Endothelial cell of umbilical vein (primary cell): ENCODE results near the gene CORO7. TPM values are rescaled to one million over a fixed set of nuclear protein-coding genes. Genes with fewer than 3 reads are reported as not detected.

Experiments used
- BruUV-seq: library from RNA; stranded (reverse); fragments of 400-500 nt; replicated peaks from 2 replicates; lab custom pipeline; 2021; lab: Mats Ljungman, UMichigan
- CTCF ChIA-PET: fragments of 300-600, 350-600 bp; sonication (Branson Sonifier 250); formaldehyde crosslinking; loops from one replicate; lab custom pipeline; 2021; ENCODE audit warnings: antibody characterized with exemption, inconsistent platforms; lab: Charles Lee
- POLR2A ChIA-PET: fragments of 300-600, 350-600 bp; sonication (Branson Sonifier 250); formaldehyde crosslinking; loops from one replicate; lab custom pipeline; 2021; ENCODE audit warnings: antibody characterized with exemption, inconsistent platforms; lab: Charles Lee
- DNase-seq: peaks from one replicate; pipeline ENCODE4 v3.0.0-alpha.2; 2011; ENCODE audit warnings: low read depth, low spot score
- FAIRE-seq: peaks from 2 replicates; lab custom pipeline; 2011; peaks lifted over from hg19 to GRCh38; lab: Jason Lieb, UNC
- H2AFZ ChIP-seq: 2 replicates; pipeline ENCODE4 v1.6.0; 2012; ENCODE audit warnings: low read depth, low read length, control low read depth, inconsistent platforms
- H3K27ac ChIP-seq: 2 replicates; pipeline ENCODE4 v1.5.1; 2011; ENCODE audit warnings: low read depth, mild to moderate bottlenecking, control low read depth, low read length, moderate library complexity; ENCODE audit not compliant: insufficient read depth
- H3K27me3 ChIP-seq, 2 experiments: 2 replicates each; pipeline versions ENCODE4 v1.6.0 to v1.6.1; 2011; ENCODE audit warnings: low read length in 2 of 2, mixed read lengths in 1 of 2; ENCODE audit not compliant: control insufficient read depth in 2 of 2, insufficient read depth in 2 of 2
- H3K36me3 ChIP-seq, 2 experiments: 2 replicates in 1 of 2; 3 replicates in 1 of 2; pipeline ENCODE4 v1.5.1; 2011; ENCODE audit warnings: low read length in 2 of 2, mild to moderate bottlenecking in 1 of 2, moderate library complexity in 1 of 2; ENCODE audit not compliant: control insufficient read depth in 2 of 2, insufficient read depth in 2 of 2; ENCODE audit errors: extremely low read depth in 1 of 2
- H3K4me1 ChIP-seq: 3 replicates; pipeline ENCODE4 v1.5.1; 2011; ENCODE audit warnings: mild to moderate bottlenecking, low read length; ENCODE audit not compliant: control insufficient read depth, insufficient read depth; ENCODE audit errors: extremely low read depth
- H3K4me2 ChIP-seq: 2 replicates; pipeline ENCODE4 v1.6.1; 2011; ENCODE audit warnings: low read length, control low read depth, mixed read lengths; ENCODE audit not compliant: insufficient read depth
- H3K4me3 ChIP-seq, 3 experiments: fragments of 200-600 bp in 1 of 3; sonication (generic), shearing (Covaris generic) in 1 of 3; replicated peaks in 1 of 3; 2 replicates each; pipeline ENCODE4 v1.5.1; 2011 to 2016; ENCODE audit warnings: control low read depth in 3 of 3, low read length in 3 of 3, mild to moderate bottlenecking in 2 of 3, inconsistent platforms in 1 of 3, low read depth in 1 of 3, moderate library complexity in 1 of 3; ENCODE audit not compliant: insufficient read depth in 1 of 3
- H3K79me2 ChIP-seq: 2 replicates; pipeline ENCODE4 v1.6.0; 2012; ENCODE audit warnings: low read length, inconsistent platforms; ENCODE audit not compliant: control insufficient read depth, insufficient read depth
- H3K9ac ChIP-seq: replicated peaks from 2 replicates; pipeline ENCODE3; 2011; ENCODE audit warnings: low read length, control low read depth; ENCODE audit not compliant: insufficient read depth; ENCODE audit errors: extremely low read depth
- H3K9me1 ChIP-seq: replicated peaks from 3 replicates; pipeline ENCODE4 v1.6.0; 2011; ENCODE audit warnings: mild to moderate bottlenecking, low read length; ENCODE audit not compliant: control insufficient read depth, insufficient read depth; ENCODE audit errors: extremely low read depth
- H3K9me3 ChIP-seq: replicated peaks from 2 replicates; pipeline ENCODE4 v1.5.1; 2012; ENCODE audit warnings: low read length, inconsistent platforms; ENCODE audit not compliant: control insufficient read depth, insufficient read depth
- H4K20me1 ChIP-seq: replicated peaks from 2 replicates; pipeline ENCODE3; 2011; ENCODE audit warnings: mild to moderate bottlenecking, low read length; ENCODE audit not compliant: control insufficient read depth, insufficient read depth; ENCODE audit errors: extremely low read depth
- CTCF ChIP-seq, 2 donors: IDR thresholded peaks; 1 replicate in 1 of 2; 2 replicates in 1 of 2; pipeline ENCODE4 v1.5.1; 2011; ENCODE audit warnings: low read length in 2 of 2, mild to moderate bottlenecking in 2 of 2, moderate library complexity in 2 of 2, control low read depth in 1 of 2, inconsistent platforms in 1 of 2, low read depth in 1 of 2; ENCODE audit not compliant: insufficient read depth in 1 of 2; ENCODE audit errors: extremely low read depth in 1 of 2
- EZH2 ChIP-seq: IDR thresholded peaks from 2 replicates; pipeline ENCODE4 v1.6.1; 2012; ENCODE audit warnings: borderline replicate concordance, low read depth, mild to moderate bottlenecking, moderate library complexity, low read length, inconsistent platforms; ENCODE audit not compliant: severe bottlenecking
- FOS ChIP-seq: IDR thresholded peaks from 2 replicates; pipeline ENCODE4 v1.6.1; 2011; ENCODE audit warnings: mild to moderate bottlenecking, low read length, moderate library complexity, borderline replicate concordance; ENCODE audit not compliant: insufficient read depth
- GATA2 ChIP-seq: IDR thresholded peaks from 2 replicates; pipeline ENCODE4 v1.7.0; 2011; ENCODE audit warnings: low read depth, mild to moderate bottlenecking, moderate library complexity, mixed read lengths, low read length; ENCODE audit not compliant: insufficient read length, insufficient read depth
- JUN ChIP-seq: IDR thresholded peaks from 2 replicates; pipeline ENCODE4 v1.6.1; 2011; ENCODE audit warnings: borderline replicate concordance, low read depth; ENCODE audit not compliant: insufficient read length, insufficient read depth
- MAX ChIP-seq: IDR thresholded peaks from 2 replicates; pipeline ENCODE4 v1.6.1; 2011; ENCODE audit not compliant: insufficient read depth, insufficient read length
- MYC ChIP-seq: IDR thresholded peaks from one replicate; pipeline ENCODE4 v1.6.1; 2011; ENCODE audit warnings: mild to moderate bottlenecking, low read depth, low read length
- POLR2A ChIP-seq: IDR thresholded peaks from 2 replicates; pipeline ENCODE4 v1.6.1; 2012; ENCODE audit warnings: low read depth, mild to moderate bottlenecking, control low read depth, low read length
- POLR2AphosphoS5 ChIP-seq: IDR thresholded peaks from 2 replicates; pipeline ENCODE4 v1.6.1; 2012; ENCODE audit warnings: low read depth, mild to moderate bottlenecking, control low read depth, low read length, moderate library complexity; ENCODE audit not compliant: insufficient read depth
- dilution Hi-C: fragments of 300-500 bp; cut with MboI; formaldehyde crosslinking; loops from one replicate; pipeline ENCODE4 v1.15.0; 2019; ENCODE audit warnings: low sequenced_read_pairs; ENCODE audit not compliant: extremely low pct_ligation_motif_present
- intact Hi-C: fragments of 100-400 bp; cut with micrococcal nuclease; formaldehyde crosslinking; loops from one replicate; pipeline ENCODE4 v1.10.0; 2022
- polyA plus RNA-seq, 4 experiments: library from polyadenylated mRNA; depleted of rRNA in 3 of 4; stranded (reverse) in 3 of 4; unstranded in 1 of 4; fragments of >200 nt; gene quantifications; 2 replicates each; pipeline versions ENCODE4 v1.2.1 to v1.2.3, GENCODE V29; 2011 to 2012; ENCODE audit warnings: missing spikeins in 1 of 4
- total RNA-seq: library from RNA; stranded (reverse); gene quantifications from 2 replicates; pipeline ENCODE4 v1.2.3, GENCODE V29; 2021

The CORO7 gene
- total and polyA plus RNA-seq, 2 donors (not counting 3 experiments of a cell fraction or from before 2014, with no cell fraction given), result 42.5 to 72.3 TPM

- Histone ChIP-seq H3K79me2 (no peaks in the 10 kb centered on the region), H4K20me1 (no peaks in the 10 kb centered on the region), H3K4me2 (no peak overlapping the region), H3K4me3 (no peak overlapping the region), H3K9me1 (no peaks in the 10 kb centered on the region), H2AFZ (no peak overlapping the region), H3K27ac (no peak overlapping the region), H3K9ac (no peak overlapping the region), H3K4me1 (peaks cover 7% of the 10 kb centered on the region), H3K27me3 (no peaks in the 10 kb centered on the region), H3K9me3 (no peaks in the 10 kb centered on the region), H3K36me3 (no peaks in the 10 kb centered on the region)
- dilution Hi-C loops, result no loop called here
- FAIRE-seq (no peak), DNase-seq (no peak)
- BruUV-seq, result no TSS peak
- TF ChIP-seq POLR2AphosphoS5 (no peak), MYC (no peak), EZH2 (no peak), JUN (no peak), MAX (no peak), CTCF (IDR thresholded peaks at IDR 0.05; ENCODE audit: extremely low read depth in 1 of 2, insufficient read depth in 1 of 2, low read depth in 1 of 2, low read length in 2 of 2) (no peak), FOS (no peak), GATA2 (no peak), POLR2A (no peak)
- ChIA-PET CTCF (interaction anchor here (0.8 to 2.6 kb wide), 4 partner anchors 10 to 118 kb away, joined by 3 to 17 read pairs (median 4); no protein-coding TSS in a partner anchor), POLR2A (interaction anchor here (0.6 kb wide), 1 partner anchor 1422 kb away, joined by 3 read pairs; no protein-coding TSS in a partner anchor)
- intact Hi-C loops, result no loop called here
Measured at GRCh38 chr16:4378999-4379690, 37.3 kb downstream of the CORO7 start.
